GM10847 (cell line): ENCODE data around the gene PLEKHG7.

Source experiments
- POLR2A ChIP-seq: IDR thresholded peaks from 2 replicates; pipeline ENCODE4 v1.6.1; 2011; ENCODE audit not compliant: insufficient read length; ENCODE audit errors: extremely low read depth

Gene PLEKHG7

GRCh38 chr12:92702754-92703679, at the start of gene PLEKHG7:
PLEKHG7 (plus strand) TSS chr12:92702989; CDS start chr12:92706632, 3,643 bp downstream.
- TF ChIP-seq POLR2A: peak; percentile 35

GRCh38 chr12:92654929-92655328, 47.9 kb upstream of the PLEKHG7 start:
- TF ChIP-seq POLR2A: no peak

DNA sequence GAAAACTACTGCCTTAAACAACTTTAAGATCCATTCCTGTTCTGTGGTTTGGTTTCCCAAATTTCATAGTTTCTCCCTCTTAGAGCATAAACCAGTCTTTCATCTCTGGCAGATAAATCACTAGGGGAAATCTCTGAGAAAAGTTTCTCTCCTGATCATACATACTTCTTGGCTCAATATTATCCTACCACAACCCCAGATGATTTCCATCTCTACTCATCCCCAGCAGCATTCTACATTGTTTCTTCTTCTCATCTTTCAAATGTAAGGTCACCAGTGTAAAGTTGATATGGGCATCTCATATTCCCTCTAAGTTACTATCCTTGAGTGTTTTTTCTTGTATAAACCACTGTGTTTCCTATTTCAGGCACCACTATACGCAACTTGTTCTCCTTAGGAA, 45.9 kb upstream of the PLEKHG7 start:
- TF ChIP-seq POLR2A: no peak

- TF ChIP-seq POLR2A: no peak
These were observed 45.0 kb upstream of the PLEKHG7 start for GRCh38 chr12:92657770-92658169.

DNA sequence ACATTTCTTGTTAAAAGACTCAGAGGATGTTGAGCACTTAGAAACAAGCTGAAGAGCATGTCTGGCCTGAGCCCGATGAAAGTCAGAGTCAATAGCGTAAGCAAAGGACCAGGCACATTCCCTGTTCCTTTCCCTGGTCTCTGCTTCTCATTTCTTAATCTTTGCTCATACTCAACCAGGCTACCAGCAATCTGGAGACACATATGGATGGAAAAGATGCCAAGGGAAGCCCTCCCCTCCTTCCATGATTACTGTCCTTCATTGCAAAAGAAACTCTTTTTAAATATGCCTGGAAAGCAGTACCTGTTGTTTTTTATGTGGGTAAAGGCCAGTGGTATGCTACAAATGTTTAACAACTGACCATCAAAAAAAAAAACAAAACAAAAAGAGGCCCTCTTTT, 44.2 kb upstream of the PLEKHG7 start:
- TF ChIP-seq POLR2A: no peak

- TF ChIP-seq POLR2A: no peak
These were observed 41.5 kb upstream of the PLEKHG7 start for GRCh38 chr12:92661269-92661668.

GRCh38 chr12:92665496-92665895, 37.3 kb upstream of the PLEKHG7 start:
- no peak for TF ChIP-seq POLR2A

- no peak for TF ChIP-seq POLR2A
These were observed 34.0 kb upstream of the PLEKHG7 start for GRCh38 chr12:92668739-92669138.

DNA sequence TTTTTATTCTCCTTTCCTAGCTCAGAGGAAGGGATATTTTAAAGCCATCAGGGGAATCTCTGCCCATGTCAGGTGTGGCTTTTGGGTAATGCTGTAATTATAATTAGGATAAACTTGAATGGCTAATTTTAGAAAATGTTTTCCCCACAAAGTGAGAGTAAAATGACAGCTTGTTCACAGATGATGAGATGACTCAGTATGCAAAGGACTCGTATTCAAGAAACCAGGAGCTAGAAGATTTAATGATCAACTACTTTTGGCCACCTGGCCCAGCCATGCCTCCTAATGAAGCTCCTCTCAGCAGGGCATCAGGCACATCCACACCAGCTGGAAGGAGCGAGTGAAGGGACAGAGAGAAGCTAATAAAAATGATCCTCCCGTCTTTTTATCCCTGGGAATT, 29.0 kb upstream of the PLEKHG7 start:
- no peak for TF ChIP-seq POLR2A

DNA sequence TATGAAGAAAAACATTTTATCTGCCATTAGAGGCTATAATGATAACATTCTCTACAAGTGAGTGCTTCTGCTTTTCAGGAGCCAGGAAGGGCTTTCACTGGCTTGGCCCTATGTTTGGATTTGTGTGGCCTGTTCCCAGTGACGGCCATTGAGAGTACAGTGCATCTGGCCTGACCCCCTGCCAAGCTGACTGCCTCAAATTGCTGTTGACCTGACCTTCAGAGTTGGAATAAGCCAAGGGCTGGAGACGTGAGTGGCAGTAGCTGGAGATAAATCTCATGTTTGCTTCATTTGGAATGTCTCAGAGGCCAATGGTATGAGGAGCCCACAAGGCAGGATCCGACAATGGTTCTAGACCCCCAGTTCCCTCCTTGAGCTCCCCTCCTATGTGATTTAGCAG, 28.3 kb upstream of the PLEKHG7 start:
- TF ChIP-seq POLR2A: no peak

DNA sequence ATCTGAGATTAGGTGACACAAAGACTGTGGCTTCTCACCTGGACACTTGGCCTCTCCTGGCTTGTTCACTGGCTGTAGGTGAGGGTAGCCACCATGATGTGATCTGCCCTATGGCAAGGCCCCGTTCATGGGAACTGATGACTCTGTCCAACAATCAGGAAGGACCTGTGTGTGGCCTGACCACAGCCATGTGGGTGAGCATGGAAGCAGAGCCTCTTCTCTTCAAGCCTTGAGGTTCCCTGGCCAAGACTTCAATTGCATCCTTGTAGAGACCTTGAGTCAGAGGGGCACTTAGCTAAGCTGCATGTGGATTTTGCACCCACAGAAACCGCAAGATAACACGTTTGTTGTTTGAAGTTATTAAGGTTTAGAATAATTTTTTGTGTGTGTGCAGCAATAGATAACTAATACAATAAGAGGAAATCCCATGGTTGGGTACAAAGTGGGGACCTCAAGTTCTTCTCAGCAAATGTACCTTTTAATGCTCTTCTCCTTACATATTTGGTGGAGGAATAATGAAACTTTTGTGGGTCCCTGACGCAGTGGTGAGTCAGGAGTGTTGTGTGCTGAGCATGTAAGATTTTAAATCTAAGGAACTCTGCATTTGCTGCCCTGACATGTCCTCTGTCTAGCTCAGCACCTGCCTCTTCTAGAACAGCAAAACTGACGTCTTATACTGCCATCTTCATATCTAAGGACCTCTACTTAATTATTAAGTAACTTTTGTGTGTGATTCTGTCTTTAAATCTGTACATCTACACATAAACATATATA, 27.5 kb upstream of the PLEKHG7 start:
- TF ChIP-seq POLR2A: no peak

DNA sequence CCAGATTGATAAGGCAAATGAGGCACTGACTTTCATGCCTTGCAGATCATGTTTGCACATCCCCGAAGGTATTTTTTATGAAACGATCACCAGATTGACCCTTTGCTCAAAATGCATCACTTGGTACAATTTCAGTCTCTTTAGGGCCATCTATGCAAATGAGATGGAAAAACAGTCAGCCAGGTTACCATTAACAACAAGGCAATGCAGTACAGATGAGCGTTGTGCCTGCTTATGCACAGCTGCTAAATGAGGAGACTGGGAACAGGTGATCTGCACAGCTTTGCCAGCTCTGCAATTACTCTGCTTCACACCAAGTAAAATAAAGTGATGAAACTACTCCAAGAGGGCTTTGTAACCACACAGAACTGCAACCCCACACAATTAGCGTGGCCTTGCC, 26.1 kb upstream of the PLEKHG7 start:
- TF ChIP-seq POLR2A: no peak

GRCh38 chr12:92690601-92691000, 12.2 kb upstream of the PLEKHG7 start:
- no peak for TF ChIP-seq POLR2A

DNA sequence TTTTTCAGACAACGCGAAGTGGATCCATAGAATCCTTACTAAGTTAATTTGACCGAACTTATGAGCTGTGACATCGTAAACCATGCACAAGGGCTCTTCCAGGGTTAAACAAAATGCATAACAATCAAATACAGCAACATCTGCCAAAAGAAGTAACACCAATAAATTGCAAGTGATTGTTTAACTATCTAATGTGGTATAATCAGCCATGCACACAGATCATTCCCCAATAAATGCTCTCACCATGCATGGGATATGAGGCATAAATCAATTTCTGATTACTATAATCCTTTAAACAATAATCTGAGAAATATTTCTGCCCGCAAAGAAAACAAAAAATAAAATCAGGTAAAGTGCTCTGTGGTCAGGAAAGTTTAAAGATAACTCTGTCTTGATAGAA, 7.7 kb upstream of the PLEKHG7 start:
- no peak for TF ChIP-seq POLR2A

GRCh38 chr12:92695577-92695976, 7.2 kb upstream of the PLEKHG7 start:
- no peak for TF ChIP-seq POLR2A

- TF ChIP-seq POLR2A: no peak
These were observed 6.6 kb upstream of the PLEKHG7 start for GRCh38 chr12:92696216-92696615.
